ENCODE results near the gene KIF26B.

- no peak for TF ChIP-seq CTCF (conservative IDR thresholded peaks at IDR 0.05; ENCODE audit: low read length)
- no peak for TF ChIP-seq EZH2phosphoT487 (IDR thresholded peaks at IDR 0.05; ENCODE audit: borderline replicate concordance)
Measured at GRCh38 chr1:245182028-245182427, 27.2 kb downstream of the KIF26B start.

Measured in Loucy (cell line).